ENCODE results near the gene IRGC.
"Not testable (repeated sequence)": the region's sequence is repeated elsewhere in the genome, so short reads cannot be mapped to it uniquely, and the experiment has no call there.

Gene IRGC, protein sequence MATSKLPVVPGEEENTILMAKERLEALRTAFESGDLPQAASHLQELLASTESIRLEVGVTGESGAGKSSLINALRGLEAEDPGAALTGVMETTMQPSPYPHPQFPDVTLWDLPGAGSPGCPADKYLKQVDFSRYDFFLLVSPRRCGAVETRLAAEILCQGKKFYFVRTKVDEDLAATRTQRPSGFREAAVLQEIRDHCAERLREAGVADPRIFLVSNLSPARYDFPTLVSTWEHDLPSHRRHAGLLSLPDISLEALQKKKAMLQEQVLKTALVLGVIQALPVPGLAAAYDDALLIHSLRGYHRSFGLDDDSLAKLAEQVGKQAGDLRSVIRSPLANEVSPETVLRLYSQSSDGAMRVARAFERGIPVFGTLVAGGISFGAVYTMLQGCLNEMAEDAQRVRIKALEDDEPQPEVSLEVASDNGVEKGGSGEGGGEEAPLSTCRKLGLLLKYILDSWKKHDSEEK

DNA sequence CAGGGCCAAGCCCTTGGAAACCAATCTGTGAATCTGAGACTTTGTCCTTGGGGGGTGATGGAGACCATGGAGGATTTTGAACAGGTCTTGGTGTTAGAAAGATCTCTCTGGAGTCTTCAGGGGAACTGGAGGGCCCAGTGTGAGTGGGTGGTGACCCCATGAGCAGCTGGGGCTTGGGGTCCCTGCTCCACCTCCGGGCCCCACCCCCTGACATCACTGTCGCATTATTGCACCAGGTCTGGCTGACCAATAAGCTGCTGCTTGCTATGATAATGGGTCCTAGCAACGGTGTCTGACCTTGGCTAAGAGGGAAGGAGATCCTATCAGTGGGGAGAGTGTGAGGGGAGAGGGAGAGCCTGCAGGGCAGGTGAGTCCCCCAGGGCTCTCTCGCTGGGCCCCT is at the start of gene IRGC:
Gene IRGC, plus strand, starts transcription at position 301 of the 400 bp plus-strand sequence. CDS start 2,483 bp downstream, outside the sequence.
- DNase-seq = no peak

DNA sequence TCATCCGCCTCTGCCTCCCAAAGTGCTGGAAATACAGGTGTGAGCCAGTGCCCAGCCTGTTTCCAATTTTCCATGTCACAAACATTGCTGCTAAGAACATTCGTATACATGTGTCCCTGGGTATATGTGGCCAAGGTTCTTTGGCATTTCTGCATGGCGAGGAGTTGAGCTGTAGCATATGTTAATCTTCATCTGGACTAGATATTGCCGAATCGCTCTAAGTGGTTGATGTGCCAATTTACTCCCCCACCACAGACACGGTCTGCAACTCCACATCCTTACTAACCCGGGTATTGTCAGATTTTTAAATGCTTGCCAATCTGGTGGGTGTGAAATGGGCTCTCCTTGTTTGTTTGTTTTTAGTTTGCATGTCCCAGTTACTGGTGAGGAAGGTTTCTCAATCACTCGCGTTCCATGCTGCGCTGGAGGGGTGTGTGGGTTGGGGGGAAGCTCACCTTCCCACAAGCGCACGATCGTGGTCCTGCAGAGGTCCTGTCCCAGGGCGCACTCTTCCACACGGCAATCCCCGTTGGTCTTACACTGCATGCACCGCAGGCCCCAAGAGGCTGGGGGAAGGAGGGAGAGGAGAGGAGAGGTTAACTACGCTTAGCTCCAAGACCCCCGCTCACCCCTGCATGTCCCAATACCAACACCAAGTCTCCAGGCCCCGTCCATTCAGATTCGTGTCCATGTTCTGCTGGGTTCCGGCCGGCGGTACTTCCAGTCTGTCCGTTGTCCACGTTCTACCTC is 48.6 kb upstream of the IRGC start:
- no peak for DNase-seq

DNA sequence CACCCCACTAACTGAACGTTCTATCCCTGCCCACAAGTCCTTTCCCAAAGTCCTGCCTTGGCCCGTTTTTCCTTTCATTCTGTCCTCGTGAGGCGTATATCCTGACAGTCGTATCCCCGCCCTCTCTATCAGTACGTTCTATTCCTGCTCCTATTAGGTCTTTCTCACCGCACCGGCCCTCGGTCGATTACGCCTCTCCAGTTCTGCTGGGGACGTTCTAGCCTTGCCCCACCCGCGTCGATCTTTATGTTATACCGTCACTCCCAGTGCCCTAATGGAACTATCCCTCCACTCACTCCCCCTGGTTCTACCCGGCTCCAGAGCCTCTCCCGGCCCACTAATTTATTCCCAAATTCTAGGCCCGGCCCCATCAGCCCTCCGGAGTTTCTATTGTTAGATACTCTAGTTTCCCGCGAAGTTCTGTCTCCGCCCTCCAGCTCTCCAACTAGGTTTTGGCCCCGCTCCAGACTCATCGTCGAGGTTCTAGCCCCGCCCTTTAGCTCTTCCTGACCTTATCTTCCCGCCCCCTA is 47.9 kb upstream of the IRGC start:
- no peak for DNase-seq

DNA sequence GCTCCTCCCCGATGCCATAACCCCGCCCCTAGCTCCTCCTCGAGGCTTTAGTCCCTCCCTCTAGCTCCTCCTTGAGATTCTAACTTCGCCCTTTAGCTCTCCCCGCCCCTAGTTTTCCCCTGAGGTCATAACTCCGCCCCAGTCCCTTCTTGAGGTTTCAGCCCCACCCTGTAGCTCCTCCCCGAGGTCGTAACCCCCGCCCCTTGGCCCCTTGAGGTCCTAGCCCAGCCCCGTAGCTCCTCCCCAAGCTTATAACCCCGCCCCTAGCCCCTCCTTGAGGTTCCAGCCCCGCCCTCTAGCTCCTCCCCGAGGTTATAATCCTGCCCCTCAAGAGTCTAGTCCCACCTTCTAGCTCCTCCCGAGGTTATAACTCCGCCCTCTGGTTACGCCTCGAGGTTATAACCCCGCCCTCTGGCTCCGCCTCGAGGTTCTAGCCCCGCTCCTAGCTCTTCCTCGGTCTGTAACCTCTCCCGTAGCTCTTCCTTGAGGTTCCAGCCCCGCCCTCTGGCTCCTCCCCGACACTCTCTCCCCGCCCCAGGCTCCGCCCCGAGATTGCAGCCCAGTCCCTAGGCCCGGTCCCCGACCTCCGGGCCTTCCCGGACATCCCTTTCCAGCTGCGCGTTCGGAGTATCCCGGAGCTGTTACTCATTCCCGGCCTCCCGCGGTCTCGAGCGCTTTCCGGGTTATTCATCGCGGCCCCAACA is 47.3 kb upstream of the IRGC start:
- peak; percentile 94 to 96 for DNase-seq

DNA sequence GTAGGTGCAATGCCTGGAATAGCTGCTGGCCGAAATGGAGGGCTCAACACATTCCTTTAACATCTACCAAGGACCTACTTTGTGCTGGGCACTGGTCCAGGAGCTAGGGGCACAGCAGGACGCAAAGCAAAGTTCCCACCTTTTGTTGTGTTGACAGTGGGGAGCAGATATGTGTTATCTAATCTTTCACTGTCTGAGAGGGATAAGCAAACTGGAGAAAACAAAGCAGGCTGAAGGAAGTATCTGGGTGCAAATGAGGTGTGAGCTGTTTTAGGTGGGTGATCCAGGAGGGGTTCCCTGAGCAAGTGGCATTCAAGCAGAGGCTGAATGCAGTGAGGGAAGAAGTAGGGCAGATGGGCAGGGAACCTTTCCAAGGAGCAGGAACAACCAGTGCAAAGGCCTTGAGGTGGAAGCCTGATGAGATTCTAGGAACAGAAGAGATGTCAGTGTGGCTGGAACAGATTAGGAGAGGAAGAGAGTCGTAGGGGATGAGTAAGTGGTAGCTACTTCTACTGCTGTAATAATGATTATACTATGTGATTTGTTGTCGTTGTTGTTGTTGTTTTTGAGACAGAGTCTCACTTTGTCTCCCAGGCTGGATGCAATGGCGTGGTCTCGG is 43.7 kb upstream of the IRGC start:
- DNase-seq = no peak

DNA sequence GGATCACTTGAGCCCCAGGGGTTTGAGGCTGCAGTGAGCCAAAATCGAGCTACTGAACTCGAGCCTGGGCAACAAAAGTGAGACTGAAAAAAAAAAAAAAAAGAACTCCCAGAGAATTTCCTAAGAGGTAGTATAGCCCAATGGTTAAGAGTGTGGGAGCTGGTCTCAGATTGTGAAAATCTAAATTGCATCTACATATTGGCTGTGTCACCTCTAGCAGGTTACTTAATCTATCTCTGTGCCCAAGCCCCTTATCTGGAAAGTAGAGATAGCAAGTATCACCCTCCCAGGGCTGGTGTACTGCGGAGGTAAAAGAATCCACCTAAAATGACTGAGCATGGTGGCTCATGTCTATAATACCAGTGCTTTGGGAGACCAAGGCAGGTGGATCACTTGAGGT is 42.2 kb upstream of the IRGC start:
- no peak for DNase-seq

DNA sequence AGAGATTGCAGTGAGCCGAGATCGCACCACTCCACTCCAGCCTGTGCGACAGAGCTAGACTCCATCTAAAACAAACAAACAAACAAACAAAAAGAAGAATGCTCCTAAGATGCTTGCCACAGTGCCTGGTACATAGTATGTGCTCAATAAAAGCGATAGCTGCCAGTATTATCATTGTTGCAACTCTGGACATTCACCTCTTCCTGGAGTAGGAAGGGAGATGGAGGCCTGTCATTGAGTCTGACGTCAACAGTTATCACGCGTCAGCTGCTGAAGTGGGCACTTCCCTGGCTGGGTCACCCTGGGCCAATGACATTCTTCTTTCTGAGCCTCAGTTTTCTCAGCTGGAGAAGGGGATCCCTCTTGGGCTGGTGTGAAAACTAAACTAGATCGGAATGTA is 41.7 kb upstream of the IRGC start:
- no peak for DNase-seq

DNA sequence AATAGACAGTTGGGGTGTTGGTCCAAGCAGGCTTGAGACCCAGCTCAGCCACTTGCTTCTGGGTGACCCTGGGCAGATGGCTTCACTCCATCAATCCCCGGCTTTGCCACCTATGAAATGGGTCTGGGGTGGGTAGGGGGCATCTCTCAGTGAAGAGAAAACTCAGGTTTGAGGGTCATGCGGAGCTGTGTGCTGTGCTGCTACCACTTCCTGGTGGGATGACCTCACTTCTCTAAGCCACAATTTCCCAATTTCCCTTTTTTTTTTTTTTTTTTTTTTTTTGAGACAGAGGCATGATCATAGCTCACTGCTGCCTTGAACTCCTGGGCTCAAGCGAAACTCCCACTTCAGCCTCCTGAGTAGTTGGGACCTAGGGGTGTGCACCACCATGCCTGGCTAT is 41.3 kb upstream of the IRGC start:
- no peak for DNase-seq

DNA sequence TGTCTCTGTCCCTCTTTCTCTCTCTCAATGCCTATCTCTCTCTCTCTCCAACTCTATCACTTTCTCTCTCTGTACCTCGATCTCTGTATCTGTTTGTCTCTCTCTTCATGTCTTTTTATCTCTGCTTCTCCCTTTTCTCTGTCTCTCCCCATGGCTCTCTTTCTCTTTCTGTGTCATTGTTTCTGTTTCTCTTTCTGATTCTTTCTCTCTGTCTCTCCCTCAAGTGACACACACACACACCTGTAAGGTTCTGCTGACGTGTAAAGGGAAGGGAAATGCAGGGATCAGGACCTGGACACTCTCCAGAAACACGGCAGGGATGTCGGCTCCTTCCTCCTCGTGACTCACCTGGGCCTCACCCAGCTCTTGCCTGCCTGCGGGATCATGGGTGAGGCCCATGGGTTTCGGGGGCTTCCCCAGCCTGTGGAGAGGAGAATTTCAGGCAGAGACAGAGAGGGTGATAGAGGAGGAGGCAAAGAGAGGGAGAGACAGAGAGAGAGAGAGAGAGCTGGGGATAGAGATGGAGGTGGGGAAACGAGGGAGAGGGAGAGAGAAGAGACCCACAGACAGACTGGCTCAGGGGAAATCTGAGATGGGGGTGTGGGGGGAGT is 40.5 kb upstream of the IRGC start:
- no peak for DNase-seq

DNA sequence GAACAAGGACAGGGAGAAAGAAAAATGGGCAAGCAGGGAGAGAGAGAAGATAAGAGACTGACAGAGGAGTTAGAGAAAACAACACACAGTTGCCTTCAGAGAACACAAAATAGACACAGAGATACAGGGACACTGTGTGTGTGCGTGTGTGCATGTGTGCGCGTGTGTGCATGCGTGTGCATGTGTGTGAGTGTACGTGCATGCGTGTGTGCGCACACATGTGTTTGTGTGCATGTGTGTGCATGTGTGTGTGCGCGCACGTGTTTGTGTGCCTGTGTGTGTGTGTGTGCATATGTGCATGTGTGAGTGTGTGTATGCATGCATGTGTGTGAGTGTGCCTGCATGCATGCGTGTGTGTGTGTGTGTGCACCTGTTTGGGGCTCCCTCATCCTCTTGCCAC is 40.0 kb upstream of the IRGC start:
- no peak for DNase-seq

DNA sequence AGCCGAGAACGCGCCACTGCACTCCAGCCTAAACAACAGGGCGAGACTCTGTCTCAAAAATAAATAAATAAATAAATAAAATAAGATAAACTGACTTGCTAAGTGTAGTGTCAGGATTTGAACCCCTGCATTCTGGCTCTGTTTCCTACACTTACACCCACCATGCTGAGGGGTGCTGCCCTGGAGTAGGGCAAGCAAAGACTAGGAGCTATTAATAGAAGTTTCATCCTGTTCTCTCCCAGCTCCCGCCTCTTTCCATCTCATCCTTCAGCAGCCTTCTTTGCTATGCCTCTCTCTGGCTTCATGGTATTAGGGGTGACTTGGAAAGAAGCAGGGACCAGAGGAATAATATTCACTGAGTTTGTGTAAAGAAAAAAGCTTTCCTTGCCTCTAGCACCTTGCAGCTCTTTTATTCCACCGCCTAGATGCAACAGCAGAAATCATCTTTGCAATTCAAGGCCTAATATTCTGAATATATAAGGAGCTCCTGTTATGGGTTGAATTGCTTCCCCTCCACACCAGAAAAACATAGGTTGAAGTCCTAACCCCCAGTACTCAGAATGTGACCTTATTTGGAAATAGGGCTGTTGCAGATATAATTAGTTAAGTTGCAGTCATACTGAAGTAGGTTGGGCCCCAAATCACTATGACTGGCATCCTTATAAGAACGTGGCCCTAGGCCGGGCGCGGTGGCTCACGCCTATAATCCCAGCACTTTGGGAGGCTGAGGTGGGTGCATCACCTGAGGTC is 37.2 kb upstream of the IRGC start:
- DNase-seq = no peak

DNA sequence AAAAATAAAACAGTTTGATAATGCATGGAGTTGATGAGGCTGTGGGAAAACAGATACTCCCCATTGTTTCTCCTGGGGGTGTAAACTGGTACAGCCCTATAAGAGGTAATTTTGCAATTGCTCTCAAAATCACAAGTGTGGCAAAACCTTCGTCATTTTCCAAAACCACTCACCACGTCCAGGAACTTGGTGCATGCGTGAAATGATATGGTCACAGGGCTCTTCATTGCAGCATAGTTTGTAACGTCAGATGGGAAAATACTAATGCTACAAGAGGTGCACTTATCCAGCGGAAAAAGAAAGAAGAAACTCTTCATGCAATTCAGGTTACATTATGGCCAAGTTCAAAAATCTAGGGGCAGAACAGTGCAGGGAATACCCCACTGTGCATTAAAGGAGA is 34.1 kb upstream of the IRGC start:
- no peak for DNase-seq

DNA sequence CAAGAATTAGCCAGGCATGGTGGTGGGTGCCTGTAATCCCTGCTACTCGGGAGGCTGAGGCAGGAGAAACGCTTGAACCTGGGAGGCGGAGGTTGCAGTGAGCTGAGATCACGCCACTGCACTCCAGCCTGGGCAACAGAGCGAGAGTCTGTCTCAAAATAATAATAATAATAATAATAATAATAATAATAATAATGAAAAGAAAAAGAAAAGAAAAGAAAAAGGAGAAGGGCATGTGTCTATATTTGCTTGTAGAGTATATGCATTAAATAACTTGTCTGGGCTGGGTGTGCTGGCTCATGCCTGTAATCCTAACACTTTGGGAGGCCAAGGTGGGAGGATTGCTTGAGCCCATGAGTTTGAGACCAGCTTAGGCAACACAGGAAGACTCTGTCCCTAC is 33.6 kb upstream of the IRGC start:
- DNase-seq = not testable (repeated sequence)

DNA sequence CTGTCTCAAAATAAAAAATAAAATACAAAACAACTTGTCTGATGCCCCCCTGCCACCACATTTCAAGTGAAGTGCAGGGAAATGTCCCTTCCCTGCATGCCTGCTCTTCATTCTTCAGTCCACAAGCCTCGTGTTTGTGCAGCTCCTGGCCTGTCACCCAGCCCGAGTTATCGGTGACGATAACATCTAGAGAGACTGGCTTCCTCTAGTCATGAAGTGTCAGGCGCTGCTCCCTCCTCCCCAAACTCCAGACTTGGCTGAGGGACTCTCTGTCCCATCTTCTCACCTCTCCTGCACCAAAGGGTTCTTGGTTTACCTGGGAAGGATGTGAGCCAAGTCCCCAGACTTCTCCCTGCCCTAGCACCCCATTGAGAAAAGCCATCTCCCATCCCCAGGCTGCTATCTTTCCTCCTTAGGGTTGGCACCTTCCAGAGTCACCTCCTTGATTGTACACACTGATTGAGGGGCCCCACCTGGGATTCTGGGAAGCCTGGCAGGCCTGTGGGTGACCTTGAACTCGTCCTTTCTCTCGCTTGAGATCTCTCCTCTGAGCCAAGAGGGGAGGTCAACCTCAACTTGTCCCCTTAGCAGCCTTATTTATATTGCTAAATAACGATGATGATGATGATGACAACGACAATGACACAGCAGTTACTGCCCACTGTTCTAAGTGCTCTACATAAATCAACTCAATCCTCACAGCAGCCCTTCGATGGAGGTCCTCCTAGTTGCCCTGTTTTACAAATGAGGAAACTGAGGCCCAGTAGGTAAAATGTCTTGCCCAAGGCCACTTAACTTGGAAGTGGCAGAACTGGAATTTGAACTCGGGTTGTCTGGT is 32.8 kb upstream of the IRGC start:
- no peak for DNase-seq

DNA sequence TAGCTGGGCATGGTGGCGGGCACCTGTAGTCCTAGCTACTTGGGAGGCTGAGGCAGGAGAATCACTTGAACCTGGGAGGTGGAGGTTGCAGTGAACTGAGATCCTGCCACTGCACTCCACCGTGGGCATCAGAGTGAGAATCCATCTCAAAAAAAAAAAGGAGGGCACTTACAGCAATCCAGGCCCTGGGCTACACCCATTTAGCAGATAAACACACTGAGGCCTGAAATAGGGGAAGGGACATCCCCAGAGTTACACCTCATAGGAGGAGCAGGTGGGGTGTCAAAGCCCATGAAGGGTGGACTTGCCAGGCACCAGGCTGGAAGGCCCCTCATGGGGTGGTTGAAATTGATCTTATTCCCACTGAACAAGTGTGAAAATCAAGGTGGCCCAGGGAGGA is 32.0 kb upstream of the IRGC start:
- no peak for DNase-seq

DNA sequence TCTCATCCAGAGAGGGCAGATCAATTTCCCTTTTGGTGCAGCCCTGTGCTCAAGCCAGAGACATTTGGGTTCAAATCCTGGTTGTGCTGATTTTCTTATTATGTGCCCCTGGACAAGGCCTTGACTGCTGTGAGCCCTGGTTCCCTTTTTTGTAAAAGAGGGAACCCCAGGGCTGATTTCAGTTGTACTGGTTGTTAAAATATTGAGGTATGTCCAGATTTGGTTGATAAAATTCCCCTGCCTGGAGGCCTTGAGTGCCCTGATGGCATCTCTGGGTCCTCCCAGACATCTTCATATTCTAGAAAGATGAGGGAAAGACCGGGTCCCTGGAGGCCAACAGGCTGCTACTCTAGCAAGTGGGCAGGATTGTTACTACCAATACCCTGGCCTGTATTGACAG is 31.6 kb upstream of the IRGC start:
- no peak for DNase-seq

DNA sequence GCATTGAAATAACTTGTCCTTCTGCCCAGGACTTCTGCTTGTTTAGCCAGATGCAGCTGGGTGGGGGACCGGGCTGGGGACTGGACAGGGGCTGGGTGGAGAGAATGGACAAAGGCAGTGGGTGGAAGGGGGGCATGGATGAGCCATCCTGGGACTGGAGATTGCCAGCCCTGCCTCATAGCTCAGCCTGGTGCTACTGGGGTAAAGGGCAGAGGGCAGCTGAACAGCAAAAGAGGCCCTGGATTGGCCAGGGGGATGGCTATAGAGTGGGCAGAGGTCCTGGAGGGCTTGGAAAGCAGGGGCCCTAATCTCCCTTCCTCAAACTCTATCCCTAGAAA is 28.2 kb upstream of the IRGC start:
- DNase-seq = no peak

DNA sequence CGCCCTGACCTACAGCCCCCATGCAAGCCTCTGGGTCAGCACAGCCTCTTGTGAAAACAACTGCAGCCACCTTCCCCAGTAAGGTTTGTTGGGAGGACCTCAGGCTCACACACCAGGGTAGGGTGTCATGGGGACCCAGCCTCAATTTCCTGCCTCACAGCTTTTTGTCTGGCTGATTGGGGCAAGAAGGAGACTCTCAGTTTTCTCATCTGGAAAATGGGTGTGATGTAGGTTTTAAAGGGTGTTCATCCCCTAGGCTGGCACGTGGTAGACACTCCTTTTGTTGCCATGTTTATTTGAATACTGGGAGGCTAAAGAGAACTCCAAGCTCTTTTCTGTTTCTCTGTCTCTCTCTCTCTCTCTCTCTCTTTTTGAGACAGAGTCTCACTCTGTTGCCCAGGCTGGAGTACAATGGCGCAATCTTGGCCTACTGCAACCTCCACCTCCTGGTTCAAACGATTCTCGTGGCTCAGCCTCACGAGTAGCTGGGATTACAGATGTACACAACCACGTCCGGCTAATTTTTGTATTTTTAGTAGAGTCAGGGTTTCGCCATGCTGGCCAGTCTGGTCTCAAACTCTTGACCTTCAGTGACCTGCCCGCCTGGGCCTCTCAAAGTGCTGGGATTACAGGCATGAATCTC is 27.7 kb upstream of the IRGC start:
- DNase-seq = no peak

DNA sequence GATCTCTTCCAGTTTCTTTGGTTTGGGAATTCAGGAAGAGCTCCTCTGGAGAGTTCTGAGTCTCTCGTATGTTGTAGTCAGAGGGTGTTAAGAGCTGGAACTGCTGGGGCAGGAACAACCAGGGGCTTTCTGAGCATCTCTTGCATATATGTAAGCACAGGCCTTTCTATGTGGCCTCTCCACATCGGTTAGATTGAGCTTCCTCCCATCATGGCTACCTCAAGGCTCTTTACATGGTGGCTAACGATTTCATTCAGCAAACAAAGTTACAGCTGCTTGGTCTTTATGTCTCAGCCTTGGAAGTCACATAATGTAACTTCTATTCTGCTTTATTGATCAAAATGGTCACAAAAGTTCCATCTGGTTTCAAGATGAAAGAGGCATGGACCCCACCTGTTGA is 25.4 kb upstream of the IRGC start:
- no peak for DNase-seq

DNA sequence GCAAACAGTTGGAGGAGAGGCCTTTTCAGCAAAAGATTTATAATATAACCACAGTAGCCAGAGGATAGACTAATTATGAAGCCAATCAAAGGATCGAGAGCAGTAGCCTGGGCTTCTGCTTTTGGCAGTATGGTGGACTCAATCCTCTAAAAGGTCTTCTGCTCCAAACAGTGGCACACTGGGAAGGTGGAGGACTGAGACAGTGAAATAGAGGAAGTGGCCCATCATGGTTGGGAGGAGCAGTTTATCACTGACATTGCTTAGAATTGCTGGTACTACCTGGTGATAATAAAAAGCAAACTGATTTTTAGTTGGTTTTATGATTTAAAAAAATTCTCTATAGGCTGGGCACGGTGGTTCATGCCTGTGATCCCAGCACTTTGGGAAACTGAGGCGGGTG is 25.0 kb upstream of the IRGC start:
- no peak for DNase-seq

Data from stimulated activated CD4-positive, alpha-beta T cell treated with anti-CD3 and anti-CD28 coated beads, Interleukin-2, amount 100 ng/mL, for 24 hours (primary cell).